Measurements from ENCODE around the gene EPC1. TPM values are rescaled to one million over a fixed set of nuclear protein-coding genes. Genes with fewer than 3 reads are reported as not detected.

The EPC1 gene
- total and polyA plus RNA-seq, 2 donors (not counting 1 experiment from before 2014, with no cell fraction given): 22.7 to 28.1 TPM

GRCh38 chr10:32330214-32330613, 16.7 kb downstream of the EPC1 start:
- Histone ChIP-seq H3K4me3 (replicated peaks in 1 of 4; ENCODE audit: control extremely low read depth in 1 of 4, insufficient read depth in 1 of 4, low read depth in 3 of 4, low read length in 4 of 4) (no peak overlapping the region), H3K4me1 (ENCODE audit: control insufficient read depth, extremely low read depth, insufficient read depth, low read length) (peaks cover 5% of the 10 kb centered on the region), H3K27ac (ENCODE audit: insufficient read depth, low read length) (no peak overlapping the region), H3K36me3 (ENCODE audit: control insufficient read depth, insufficient read depth, low read length) (no peaks in the 10 kb centered on the region), H2AFZ (ENCODE audit: low read length) (no peak overlapping the region), H3K79me2 (ENCODE audit: control insufficient read depth, insufficient read depth, low read length) (peaks cover 96% of the 10 kb centered on the region), H3K9ac (ENCODE audit: insufficient read depth, low read length) (no peak overlapping the region), H4K20me1 (ENCODE audit: control insufficient read depth, extremely low read depth, insufficient read depth, low read length) (peaks cover 5% of the 10 kb centered on the region), H3K27me3 (ENCODE audit: control insufficient read depth, insufficient read depth, low read length) (no peaks in the 10 kb centered on the region), H3K9me3 (ENCODE audit: control insufficient read depth, insufficient read depth, low read depth, low read length) (no peaks in the 10 kb centered on the region), H3K4me2 (ENCODE audit: extremely low read depth, insufficient read depth, low read length) (no peak overlapping the region)
- DNase-seq (ENCODE audit: low read depth in 2 of 2): no peak
- TF ChIP-seq CTCF (conservative IDR thresholded peaks at IDR 0.05 in 1 of 2, IDR thresholded peaks at IDR 0.05 in 1 of 2; ENCODE audit: low read depth in 1 of 2, low read length in 2 of 2) (no peak), EZH2 (IDR thresholded peaks at IDR 0.05; ENCODE audit: low read length, missing control alignments) (no peak)

GRCh38 chr10:32329061-32329460, 17.9 kb downstream of the EPC1 start:
- DNase-seq (ENCODE audit: low read depth in 2 of 2): no peak
- no peak overlapping the region for H3K4me3 ChIP-seq (replicated peaks in 1 of 4; ENCODE audit: control extremely low read depth in 1 of 4, insufficient read depth in 1 of 4, low read depth in 3 of 4, low read length in 4 of 4)
- H3K27me3 ChIP-seq (ENCODE audit: control insufficient read depth, insufficient read depth, low read length): no peaks in the 10 kb centered on the region
- H3K79me2 ChIP-seq (ENCODE audit: control insufficient read depth, insufficient read depth, low read length): peaks cover 95% of the 10 kb centered on the region
- H3K4me1 ChIP-seq (ENCODE audit: control insufficient read depth, extremely low read depth, insufficient read depth, low read length): peaks cover 5% of the 10 kb centered on the region
- no peaks in the 10 kb centered on the region for H3K36me3 ChIP-seq (ENCODE audit: control insufficient read depth, insufficient read depth, low read length)
- TF ChIP-seq CTCF (conservative IDR thresholded peaks at IDR 0.05 in 1 of 2, IDR thresholded peaks at IDR 0.05 in 1 of 2; ENCODE audit: low read depth in 1 of 2, low read length in 2 of 2) (no peak), EZH2 (IDR thresholded peaks at IDR 0.05; ENCODE audit: low read length, missing control alignments) (no peak)
- H3K9ac ChIP-seq (ENCODE audit: insufficient read depth, low read length): no peak overlapping the region
- H2AFZ ChIP-seq (ENCODE audit: low read length): no peak overlapping the region
- H4K20me1 ChIP-seq (ENCODE audit: control insufficient read depth, extremely low read depth, insufficient read depth, low read length): peaks cover 5% of the 10 kb centered on the region
- H3K27ac ChIP-seq (ENCODE audit: insufficient read depth, low read length): no peak overlapping the region
- no peak overlapping the region for H3K4me2 ChIP-seq (ENCODE audit: extremely low read depth, insufficient read depth, low read length)
- H3K9me3 ChIP-seq (ENCODE audit: control insufficient read depth, insufficient read depth, low read depth, low read length): no peaks in the 10 kb centered on the region

- H3K27me3 ChIP-seq (ENCODE audit: control insufficient read depth, insufficient read depth, low read length): no peaks in the 10 kb centered on the region
- H3K79me2 ChIP-seq (ENCODE audit: control insufficient read depth, insufficient read depth, low read length): peaks cover 95% of the 10 kb centered on the region
- no peak overlapping the region for H3K9ac ChIP-seq (ENCODE audit: insufficient read depth, low read length)
- H3K27ac ChIP-seq (ENCODE audit: insufficient read depth, low read length): no peak overlapping the region
- peaks cover 5% of the 10 kb centered on the region for H4K20me1 ChIP-seq (ENCODE audit: control insufficient read depth, extremely low read depth, insufficient read depth, low read length)
- no peak overlapping the region for H3K4me2 ChIP-seq (ENCODE audit: extremely low read depth, insufficient read depth, low read length)
- H3K4me3 ChIP-seq (replicated peaks in 1 of 4; ENCODE audit: control extremely low read depth in 1 of 4, insufficient read depth in 1 of 4, low read depth in 3 of 4, low read length in 4 of 4): no peak overlapping the region
- no peaks in the 10 kb centered on the region for H3K9me3 ChIP-seq (ENCODE audit: control insufficient read depth, insufficient read depth, low read depth, low read length)
- H3K4me1 ChIP-seq (ENCODE audit: control insufficient read depth, extremely low read depth, insufficient read depth, low read length): peaks cover 5% of the 10 kb centered on the region
- H3K36me3 ChIP-seq (ENCODE audit: control insufficient read depth, insufficient read depth, low read length): no peaks in the 10 kb centered on the region
- no peak overlapping the region for H2AFZ ChIP-seq (ENCODE audit: low read length)
- TF ChIP-seq CTCF (conservative IDR thresholded peaks at IDR 0.05 in 1 of 2, IDR thresholded peaks at IDR 0.05 in 1 of 2; ENCODE audit: low read depth in 1 of 2, low read length in 2 of 2) (no peak), EZH2 (IDR thresholded peaks at IDR 0.05; ENCODE audit: low read length, missing control alignments) (no peak)
- DNase-seq (ENCODE audit: low read depth in 2 of 2): no peak
These were observed 18.5 kb downstream of the EPC1 start for GRCh38 chr10:32328499-32328898.
